Umbilical cord (tissue), 2 donors: ENCODE results near the gene HELB. TPM values are rescaled to one million over a fixed set of nuclear protein-coding genes. Genes with fewer than 3 reads are reported as not detected.

Experiments
- DNase-seq: peaks from one replicate; pipeline ENCODE4 v3.0.0-alpha.2; 2015; ENCODE audit warnings: low spot score
- total RNA-seq: library from RNA; depleted of rRNA; stranded (reverse); fragments of >200 nt; gene quantifications from one replicate; pipeline ENCODE4 v1.2.3, GENCODE V29; 2014; ENCODE audit warnings: low replicate concordance; ENCODE audit not compliant: insufficient read depth

Gene HELB
- total RNA-seq, result 6.0 TPM

- peak; percentile 99 for DNase-seq
These were observed at the start of gene HELB for GRCh38 chr12:66301944-66302826. TSS of gene HELB (plus strand) at chr12:66302493. CDS start at chr12:66302604, 111 bp downstream.

- DNase-seq, result no peak
These were observed 49.5 kb upstream of the HELB start for GRCh38 chr12:66252771-66253170.

GRCh38 chr12:66255737-66256136, 46.6 kb upstream of the HELB start:
- no peak for DNase-seq

GRCh38 chr12:66258011-66258410, 44.3 kb upstream of the HELB start:
- no peak for DNase-seq

GRCh38 chr12:66262737-66263136, 39.6 kb upstream of the HELB start:
- no peak for DNase-seq

- DNase-seq, result peak; percentile 2
These were observed 33.7 kb upstream of the HELB start for GRCh38 chr12:66268562-66268961.

GRCh38 chr12:66269142-66269541, 33.2 kb upstream of the HELB start:
- DNase-seq, result no peak

GRCh38 chr12:66269757-66270383, 32.4 kb upstream of the HELB start:
- DNase-seq, result peak; percentile 12

- DNase-seq, result no peak
These were observed 31.7 kb upstream of the HELB start for GRCh38 chr12:66270613-66271012.

- no peak for DNase-seq
These were observed 29.6 kb upstream of the HELB start for GRCh38 chr12:66272650-66273049.

GRCh38 chr12:66273147-66273546, 29.1 kb upstream of the HELB start:
- no peak for DNase-seq

GRCh38 chr12:66275040-66275439, 27.3 kb upstream of the HELB start:
- no peak for DNase-seq

- peak; percentile 22 for DNase-seq
These were observed 23.1 kb upstream of the HELB start for GRCh38 chr12:66279123-66279712.

GRCh38 chr12:66280561-66280960, 21.7 kb upstream of the HELB start:
- DNase-seq, result peak; percentile 5

GRCh38 chr12:66282244-66282643, 20.0 kb upstream of the HELB start:
- DNase-seq, result no peak

- DNase-seq, result no peak
These were observed 15.0 kb upstream of the HELB start for GRCh38 chr12:66287275-66287674.

- no peak for DNase-seq
These were observed 14.2 kb upstream of the HELB start for GRCh38 chr12:66288121-66288520.

- no peak for DNase-seq
These were observed 12.8 kb upstream of the HELB start for GRCh38 chr12:66289485-66289884.

- DNase-seq, result no peak
These were observed 11.5 kb upstream of the HELB start for GRCh38 chr12:66290716-66291200.

- DNase-seq, result no peak
These were observed 6.1 kb upstream of the HELB start for GRCh38 chr12:66296176-66296683.

GRCh38 chr12:66297080-66297479, 5.2 kb upstream of the HELB start:
- no peak for DNase-seq

- no peak for DNase-seq
These were observed 4.4 kb upstream of the HELB start for GRCh38 chr12:66297923-66298322.
